RPMI7951 (cell line): Measurements from ENCODE around the gene DBH. TPM values are rescaled to one million over a fixed set of nuclear protein-coding genes. Genes with fewer than 3 reads are reported as not detected.

Source experiments
- DNase-seq: peaks from one replicate; pipeline ENCODE4 v3.0.0-alpha.2; 2012; ENCODE audit warnings: low read depth
- total RNA-seq: library from RNA; depleted of rRNA; stranded (reverse); fragments of >200 nt; shearing (Covaris generic); gene quantifications from 2 replicates; pipeline ENCODE4 v1.2.3, GENCODE V29; 2014; rRNA removed

The DBH gene
- total RNA-seq, 1 experiment from 2014 or later = not detected

DNA sequence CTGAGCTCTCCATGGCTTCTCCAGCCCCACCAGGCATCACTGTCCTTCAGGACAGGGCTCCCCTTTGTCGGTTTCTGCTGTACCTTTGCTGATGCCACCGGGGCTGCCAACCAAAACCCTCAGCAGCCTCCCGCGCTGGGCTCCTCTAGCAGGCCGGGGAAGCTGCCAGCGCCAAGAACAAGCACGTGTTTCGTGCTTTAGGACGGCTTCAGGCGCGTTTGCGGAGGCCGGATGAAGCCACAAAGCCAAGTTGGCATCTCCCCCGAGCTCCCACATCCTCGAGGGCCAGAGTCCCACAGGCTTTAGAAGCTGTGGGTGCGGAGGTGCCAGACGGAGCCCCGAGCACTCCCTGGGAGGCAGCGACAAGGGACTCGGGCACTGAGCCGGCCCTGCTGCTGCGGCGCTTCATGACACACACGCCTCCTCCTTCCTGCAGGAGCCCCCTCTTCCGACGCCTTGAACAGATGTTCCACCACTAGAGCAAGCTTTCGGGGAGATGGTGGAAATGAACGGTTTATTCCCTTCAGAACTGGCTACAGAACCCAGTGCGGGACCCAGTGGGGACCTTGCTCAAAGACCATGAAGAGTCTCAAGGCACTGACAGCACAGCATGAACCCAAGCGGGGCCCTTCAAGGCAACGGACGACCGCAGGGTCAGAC, 65.3 kb downstream of the DBH start:
- peak; percentile 71 for DNase-seq

DNA sequence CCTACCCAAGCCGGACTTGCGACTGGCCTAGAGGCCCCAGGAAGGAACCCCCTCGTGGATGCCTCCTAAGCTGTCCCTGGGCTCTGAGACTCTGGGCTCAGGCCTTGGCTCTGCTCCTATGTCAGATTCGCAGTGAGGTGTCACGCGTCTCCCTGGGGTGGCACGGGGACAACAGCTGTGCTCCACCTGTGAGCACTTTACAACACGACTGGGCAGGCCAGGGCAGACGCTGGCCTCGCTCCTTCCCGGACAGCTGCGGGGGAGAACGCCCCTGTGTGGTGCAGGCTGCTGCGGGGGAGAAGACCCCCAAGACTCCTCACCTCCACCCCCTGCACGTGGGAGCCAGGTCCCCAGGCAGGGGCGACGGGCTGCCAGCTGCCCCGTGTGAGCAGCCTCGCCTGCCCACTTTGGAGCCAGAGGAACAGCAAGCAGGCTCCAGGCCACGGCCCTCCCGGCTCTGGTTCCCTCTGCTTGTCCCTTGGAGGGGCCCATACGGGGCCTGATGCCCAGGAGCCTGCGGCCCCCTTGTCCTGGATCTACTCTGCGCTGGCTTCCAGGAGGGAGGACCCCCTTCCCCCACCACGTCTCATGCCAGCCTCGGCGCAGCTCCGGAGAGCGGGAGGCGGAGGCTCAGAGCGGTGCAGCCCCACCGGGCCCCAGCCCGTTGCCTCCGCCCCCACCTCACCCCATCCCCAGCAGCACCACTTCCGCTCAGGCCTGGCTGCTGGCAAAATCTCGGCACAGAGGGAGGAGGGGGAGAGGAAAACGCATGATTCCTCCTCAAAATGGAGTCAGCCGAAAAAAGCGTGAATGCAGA, 66.0 kb downstream of the DBH start:
- no peak for DNase-seq

DNA sequence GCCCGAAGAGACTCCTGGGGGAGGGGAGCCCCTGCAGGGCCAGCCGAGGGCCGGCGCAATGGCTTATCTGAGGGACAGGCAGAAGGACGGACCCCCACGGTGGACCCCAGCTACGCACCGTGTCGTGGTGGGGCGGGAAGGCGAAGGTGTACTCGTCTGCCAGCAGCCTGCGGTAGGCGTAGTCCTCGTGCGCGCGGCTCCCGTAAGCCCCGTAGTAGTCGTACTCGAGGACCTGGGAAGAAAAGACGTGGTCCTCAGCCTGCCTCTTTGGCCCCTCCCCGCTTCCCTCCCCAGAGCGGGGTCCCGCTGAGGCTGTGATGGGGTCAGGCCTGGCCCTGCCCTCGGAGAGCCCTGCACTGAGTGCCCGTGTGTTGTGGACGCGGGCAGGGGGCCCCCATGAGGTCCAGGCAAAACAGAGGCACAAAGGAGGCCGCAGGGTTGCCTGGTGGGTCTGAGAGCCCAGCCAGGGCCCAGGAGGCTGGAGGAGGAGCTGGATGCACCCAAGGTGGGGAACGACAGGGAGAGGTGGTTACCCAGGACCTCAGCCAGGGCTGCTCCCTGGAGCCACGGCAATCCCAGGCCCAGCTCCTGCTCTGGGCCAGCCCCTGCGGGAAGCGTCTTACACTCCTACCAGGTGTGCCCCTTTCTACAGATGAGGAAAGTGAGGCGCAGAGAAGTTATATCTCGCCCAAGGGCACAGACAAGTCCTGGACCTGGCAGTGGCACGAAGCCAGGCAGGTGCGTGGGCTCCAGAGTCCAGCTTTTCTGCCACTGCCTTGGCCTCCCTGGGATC, 66.8 kb downstream of the DBH start:
- DNase-seq = no peak

DNA sequence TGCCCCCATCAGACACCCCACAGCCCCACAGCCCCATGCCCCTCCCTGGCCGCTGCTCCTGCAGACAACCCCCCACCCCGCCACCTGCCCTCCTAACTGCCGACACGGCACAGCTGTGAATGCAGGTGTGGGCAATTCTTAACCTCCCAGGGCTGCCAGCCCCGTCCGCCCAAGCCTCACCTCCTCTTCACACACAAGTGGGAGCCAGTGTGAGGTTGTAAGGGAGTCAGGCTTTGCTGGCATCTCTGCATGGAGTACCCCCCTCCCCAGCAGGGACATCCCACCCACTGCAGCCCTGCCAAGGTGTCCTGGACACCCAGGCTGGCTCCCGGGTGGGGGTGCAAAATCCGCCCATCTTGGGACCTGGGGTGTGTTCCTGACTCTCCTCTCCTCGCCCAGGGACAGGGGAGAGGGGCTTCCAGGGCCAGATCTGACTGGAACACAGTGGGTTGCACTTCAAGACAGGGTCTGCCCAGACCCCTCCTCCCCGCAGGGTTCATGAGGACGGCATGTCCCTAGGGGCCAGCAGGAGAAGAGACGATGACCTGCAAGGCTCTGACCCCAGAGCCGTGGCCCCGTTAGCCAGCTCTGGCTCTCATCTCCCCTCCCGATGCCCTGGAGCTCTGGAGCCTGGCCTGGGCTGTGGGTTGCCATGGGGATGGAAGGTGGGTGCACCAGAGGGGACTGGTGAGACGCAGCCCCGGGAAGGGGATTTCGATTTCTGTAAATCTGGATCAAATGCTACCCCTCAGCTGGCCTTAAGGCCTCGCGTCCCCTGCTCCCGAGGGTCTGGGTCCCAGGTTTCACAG, 67.6 kb downstream of the DBH start:
- DNase-seq = no peak

DNA sequence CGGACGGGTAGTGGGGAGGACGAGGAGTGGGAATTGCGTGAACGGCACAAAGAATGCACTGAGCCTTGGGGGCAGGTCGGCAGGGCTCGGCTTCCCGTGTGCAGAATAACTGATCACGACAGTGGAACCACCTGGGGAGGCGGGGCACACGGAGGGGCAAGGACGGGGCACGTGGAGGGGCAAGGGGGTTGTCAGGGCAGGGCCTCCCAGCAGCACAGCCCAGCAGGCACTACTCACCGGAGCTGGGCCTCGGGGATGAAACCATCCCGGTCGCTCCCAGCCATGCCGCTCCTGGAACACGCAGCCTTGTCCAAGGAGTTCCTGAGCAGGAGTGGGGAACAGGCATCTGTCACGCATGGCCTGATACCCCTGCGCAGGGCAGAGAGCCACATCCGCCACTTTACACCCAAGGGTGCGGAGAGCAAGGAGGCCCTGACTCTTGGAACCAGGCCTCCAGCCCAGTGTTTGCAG, 68.6 kb downstream of the DBH start:
- no peak for DNase-seq

DNA sequence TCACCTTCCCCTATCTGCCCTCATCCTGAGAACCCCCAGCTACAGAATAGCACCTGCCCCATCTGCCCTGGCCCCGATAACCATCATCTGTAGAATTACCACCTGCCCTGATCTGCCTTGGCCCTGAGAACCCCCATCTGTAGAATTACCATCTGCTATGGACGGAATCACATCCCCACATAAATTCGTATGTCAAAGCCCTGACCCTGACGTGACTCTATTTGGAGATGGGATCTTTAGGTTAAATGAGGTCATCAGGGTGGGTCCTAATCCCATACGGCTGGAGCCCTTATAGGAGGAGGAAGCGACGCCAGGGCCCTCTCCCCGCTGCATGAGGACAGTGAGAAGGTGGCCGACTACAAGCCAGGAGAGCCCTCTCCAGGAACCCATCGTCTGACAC, 69.4 kb downstream of the DBH start:
- no peak for DNase-seq

DNA sequence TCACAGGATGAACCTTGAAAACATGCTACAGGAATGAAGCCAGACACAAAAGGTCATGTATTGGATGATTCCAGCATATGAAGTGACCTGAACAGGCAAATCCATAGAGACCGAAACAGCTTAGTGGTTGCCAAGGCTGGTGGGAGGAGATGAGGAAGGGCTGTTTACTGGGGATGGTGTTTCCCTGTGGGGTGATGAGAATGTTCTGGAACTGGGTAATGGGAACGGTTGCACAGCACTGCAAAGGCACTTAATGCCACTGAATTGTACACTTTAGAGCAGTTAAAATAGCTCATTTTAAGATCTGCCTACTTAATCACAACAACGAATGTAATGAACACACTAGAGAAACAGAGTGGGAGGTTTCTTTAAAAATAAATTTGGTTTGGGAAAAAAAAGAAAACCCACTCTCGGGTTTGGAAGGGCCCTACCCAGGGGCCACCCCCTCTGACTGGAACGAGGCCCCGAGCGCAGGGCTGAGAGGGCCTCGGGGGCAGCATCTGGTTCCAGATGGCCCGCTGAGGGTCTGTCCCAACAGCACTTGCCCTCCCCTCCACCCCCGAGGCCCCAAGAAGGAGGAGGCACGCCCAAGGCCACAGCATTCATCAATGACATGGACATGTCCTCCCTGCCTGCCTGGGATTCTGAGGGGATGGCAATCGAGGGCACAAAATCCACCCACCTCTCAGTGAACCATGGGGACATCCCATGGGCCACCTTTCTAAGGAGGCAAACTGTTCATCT, 70.3 kb downstream of the DBH start:
- no peak for DNase-seq

DNA sequence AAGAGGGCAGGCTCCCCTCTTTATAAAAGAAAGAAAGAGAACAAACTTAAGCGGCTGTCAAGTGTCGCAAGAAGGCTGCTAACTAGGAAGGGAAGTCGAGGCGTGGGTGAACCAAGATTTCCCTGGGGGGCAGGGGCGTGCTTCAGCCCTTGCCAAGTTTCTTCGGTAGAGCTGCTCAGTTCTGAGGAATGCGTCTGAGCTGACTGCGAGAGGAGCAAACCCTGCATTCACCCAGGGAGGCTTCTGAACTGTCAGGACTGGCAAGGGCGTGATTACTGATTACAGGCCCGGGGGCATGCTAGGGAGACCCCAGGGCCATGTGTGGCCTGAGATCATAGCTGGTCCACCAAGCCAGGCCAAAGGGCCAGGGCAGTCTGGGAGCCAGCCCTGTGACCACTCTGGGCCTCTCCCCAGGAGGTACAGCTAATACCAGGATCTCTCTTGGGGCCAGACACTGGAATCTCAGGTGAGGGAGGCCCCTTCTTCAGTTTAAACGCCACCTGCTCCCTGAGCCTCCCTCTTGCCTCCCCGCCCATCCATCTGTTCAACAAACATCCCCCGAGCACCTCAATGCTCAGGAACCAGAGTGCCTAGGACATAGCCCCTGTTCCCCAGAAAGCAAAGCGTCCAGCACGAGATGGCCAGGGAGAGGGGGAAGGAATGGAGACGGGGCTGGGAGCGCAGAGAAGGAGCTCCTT, 71.1 kb downstream of the DBH start:
- peak; percentile 41 for DNase-seq

DNA sequence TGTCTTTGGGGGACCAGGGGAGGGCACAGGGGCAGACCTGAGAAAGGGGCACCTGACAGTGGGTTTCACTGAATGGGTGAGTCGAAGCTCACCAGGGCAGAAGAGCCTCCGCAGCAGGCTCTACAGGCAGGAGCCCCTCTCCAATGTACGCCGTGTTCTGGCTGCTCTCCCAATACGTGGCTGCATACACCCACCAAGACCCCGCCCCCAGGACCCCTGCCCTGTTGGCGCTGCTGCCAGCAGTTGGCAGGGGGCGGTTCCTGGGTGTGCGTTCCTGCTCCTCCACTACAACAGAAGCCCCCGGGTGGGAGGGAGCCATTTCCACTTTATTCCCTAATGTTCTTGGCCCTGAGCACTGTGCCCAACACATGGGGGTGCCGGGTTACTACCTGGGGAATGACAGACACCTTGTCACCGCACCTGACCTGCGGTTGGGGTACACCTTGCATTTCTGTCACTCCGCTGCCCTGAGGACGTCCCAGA, 71.6 kb downstream of the DBH start:
- DNase-seq = no peak

DNA sequence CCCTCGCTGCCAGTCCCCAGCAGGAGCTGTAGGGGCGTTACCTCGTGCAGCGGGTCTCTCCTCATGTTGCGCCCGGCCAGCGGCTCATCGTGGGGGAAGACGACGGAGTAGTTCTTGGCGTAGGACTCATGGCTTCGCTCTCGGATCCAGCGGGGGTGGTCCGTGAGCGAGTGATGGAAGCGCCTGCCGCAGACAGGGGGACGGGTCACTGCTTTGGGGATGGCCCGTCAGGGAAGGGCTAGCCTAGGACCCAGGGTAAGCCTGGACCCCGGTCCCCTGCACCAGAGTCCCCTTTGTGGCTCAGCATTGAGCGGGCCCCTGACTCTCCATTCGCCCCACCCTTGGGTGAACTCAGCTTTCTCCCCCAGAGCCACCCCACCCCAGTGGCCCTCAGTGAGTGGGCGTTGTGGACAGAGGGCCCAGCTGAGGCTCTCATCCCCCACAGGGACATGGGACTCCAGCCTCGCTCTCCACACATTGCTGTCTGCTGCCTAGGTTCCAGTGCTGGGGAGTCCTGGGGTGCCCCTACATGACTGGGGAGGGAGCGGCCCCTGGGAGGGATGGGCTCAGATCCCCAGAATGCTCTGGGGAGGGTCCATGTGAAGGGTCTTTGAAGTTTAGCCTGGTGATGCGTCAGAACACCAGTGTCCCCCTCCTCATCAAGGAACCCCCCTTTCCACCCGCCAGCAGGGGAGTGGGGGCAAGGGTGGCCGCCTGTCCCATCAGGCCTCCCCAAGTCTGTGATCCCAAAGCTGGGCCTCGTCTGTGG, 72.3 kb downstream of the DBH start:
- DNase-seq = no peak

Other genes with a start within 250 kb of the DBH start
- gene REXO4, start 218.4 kb upstream of the DBH start, total RNA-seq = 9.0 and 9.5 TPM in 2 replicates
- gene ADAMTS13, start 214.0 kb upstream of the DBH start, total RNA-seq = not detected in 2 replicates
- gene CACFD1, start 176.4 kb upstream of the DBH start, total RNA-seq = 2.4 TPM in 2 replicates
- gene SLC2A6, start 157.3 kb upstream of the DBH start, total RNA-seq = 15.4 and 23.7 TPM in 2 replicates
- not detected in 2 replicates for gene MYMK, start 111.4 kb upstream of the DBH start, total RNA-seq
- 6.6 and 9.7 TPM in 2 replicates for gene ADAMTSL2, start 101.7 kb upstream of the DBH start, total RNA-seq
- 1.1 and 1.2 TPM in 2 replicates for gene FAM163B, start 27.0 kb upstream of the DBH start, total RNA-seq
- 1.8 and 1.9 TPM in 2 replicates for gene SARDH, start 102.0 kb downstream of the DBH start, total RNA-seq